Lower leg skin (tissue), 3 donors: ENCODE measurements around the gene AUTS2.

Source experiments
- CTCF ChIP-seq, 3 donors: fragments of 450-650 bp; IDR thresholded peaks; one replicate each; pipeline ENCODE4 v1.5.1; 2016; ENCODE audit warnings: antibody characterized with exemption in 3 of 3, mild to moderate bottlenecking in 3 of 3, moderate library complexity in 2 of 3
- POLR2A ChIP-seq, 2 donors: fragments of 450-650 bp; IDR thresholded peaks; one replicate each; pipeline ENCODE4 v1.6.1; 2016 to 2017; ENCODE audit warnings: antibody characterized with exemption in 2 of 2, mild to moderate bottlenecking in 1 of 2, moderate library complexity in 1 of 2

- no peak for TF ChIP-seq CTCF (IDR thresholded peaks at IDR 0.05)
- no peak for TF ChIP-seq POLR2A (IDR thresholded peaks at IDR 0.05)
Observed at GRCh38 chr7:70313271-70313670, 715.0 kb downstream of the AUTS2 start.
